ENCODE measurements around the gene C8B. TPM values are rescaled to one million over a fixed set of nuclear protein-coding genes. Genes with fewer than 3 reads are reported as not detected.

The C8B gene
- total and polyA plus RNA-seq, 2 experiments from 2014 or later = not detected

DNA sequence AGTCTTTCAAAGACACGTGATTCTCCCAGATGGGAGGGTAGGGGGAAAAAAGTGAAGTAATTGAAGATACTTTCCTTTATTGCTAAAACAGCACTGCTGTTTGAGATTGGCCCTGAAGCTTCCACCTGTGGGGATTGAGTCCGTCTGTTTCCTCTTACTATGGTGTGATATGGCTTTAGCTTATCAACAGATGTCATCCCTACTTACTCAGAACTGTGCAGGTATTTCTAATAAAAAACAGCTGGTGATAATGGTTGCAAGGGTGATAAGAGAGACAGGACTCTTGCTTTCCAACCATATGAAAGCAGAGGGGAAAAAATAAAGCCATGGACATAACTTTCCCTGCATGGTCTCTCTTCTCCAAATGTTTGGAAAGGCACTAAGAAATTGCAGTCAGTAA, 41.7 kb upstream of the C8B start:
- no peaks in the 10 kb centered on the region for H3F3A ChIP-seq (replicated peaks; ENCODE audit: low read depth)
- no peak for ATAC-seq
- no peaks in the 10 kb centered on the region for H3K36me3 ChIP-seq (ENCODE audit: insufficient read depth)
- H3K4me3 Mint-ChIP-seq = no peak overlapping the region
- H3K27me3 ChIP-seq (ENCODE audit: insufficient read depth) = no peaks in the 10 kb centered on the region
- no peak overlapping the region for H3K27ac ChIP-seq (ENCODE audit: low read depth)
- TF ChIP-seq ZNF331 (CRISPR knock-in tag; IDR thresholded peaks at IDR 0.05; ENCODE audit: low read depth) = no peak
- no peak for TF ChIP-seq STAT1 (IDR thresholded peaks at IDR 0.05; ENCODE audit: unreplicated experiment)
- TF ChIP-seq ZNF114 (CRISPR knock-in tag; IDR thresholded peaks at IDR 0.05) = no peak
- TF ChIP-seq, protein P1, sequence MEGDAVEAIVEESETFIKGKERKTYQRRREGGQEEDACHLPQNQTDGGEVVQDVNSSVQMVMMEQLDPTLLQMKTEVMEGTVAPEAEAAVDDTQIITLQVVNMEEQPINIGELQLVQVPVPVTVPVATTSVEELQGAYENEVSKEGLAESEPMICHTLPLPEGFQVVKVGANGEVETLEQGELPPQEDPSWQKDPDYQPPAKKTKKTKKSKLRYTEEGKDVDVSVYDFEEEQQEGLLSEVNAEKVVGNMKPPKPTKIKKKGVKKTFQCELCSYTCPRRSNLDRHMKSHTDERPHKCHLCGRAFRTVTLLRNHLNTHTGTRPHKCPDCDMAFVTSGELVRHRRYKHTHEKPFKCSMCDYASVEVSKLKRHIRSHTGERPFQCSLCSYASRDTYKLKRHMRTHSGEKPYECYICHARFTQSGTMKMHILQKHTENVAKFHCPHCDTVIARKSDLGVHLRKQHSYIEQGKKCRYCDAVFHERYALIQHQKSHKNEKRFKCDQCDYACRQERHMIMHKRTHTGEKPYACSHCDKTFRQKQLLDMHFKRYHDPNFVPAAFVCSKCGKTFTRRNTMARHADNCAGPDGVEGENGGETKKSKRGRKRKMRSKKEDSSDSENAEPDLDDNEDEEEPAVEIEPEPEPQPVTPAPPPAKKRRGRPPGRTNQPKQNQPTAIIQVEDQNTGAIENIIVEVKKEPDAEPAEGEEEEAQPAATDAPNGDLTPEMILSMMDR (conservative IDR thresholded peaks at IDR 0.05; ENCODE audit: low read depth in 2 of 2) = no peak
- TF ChIP-seq, protein P2, sequence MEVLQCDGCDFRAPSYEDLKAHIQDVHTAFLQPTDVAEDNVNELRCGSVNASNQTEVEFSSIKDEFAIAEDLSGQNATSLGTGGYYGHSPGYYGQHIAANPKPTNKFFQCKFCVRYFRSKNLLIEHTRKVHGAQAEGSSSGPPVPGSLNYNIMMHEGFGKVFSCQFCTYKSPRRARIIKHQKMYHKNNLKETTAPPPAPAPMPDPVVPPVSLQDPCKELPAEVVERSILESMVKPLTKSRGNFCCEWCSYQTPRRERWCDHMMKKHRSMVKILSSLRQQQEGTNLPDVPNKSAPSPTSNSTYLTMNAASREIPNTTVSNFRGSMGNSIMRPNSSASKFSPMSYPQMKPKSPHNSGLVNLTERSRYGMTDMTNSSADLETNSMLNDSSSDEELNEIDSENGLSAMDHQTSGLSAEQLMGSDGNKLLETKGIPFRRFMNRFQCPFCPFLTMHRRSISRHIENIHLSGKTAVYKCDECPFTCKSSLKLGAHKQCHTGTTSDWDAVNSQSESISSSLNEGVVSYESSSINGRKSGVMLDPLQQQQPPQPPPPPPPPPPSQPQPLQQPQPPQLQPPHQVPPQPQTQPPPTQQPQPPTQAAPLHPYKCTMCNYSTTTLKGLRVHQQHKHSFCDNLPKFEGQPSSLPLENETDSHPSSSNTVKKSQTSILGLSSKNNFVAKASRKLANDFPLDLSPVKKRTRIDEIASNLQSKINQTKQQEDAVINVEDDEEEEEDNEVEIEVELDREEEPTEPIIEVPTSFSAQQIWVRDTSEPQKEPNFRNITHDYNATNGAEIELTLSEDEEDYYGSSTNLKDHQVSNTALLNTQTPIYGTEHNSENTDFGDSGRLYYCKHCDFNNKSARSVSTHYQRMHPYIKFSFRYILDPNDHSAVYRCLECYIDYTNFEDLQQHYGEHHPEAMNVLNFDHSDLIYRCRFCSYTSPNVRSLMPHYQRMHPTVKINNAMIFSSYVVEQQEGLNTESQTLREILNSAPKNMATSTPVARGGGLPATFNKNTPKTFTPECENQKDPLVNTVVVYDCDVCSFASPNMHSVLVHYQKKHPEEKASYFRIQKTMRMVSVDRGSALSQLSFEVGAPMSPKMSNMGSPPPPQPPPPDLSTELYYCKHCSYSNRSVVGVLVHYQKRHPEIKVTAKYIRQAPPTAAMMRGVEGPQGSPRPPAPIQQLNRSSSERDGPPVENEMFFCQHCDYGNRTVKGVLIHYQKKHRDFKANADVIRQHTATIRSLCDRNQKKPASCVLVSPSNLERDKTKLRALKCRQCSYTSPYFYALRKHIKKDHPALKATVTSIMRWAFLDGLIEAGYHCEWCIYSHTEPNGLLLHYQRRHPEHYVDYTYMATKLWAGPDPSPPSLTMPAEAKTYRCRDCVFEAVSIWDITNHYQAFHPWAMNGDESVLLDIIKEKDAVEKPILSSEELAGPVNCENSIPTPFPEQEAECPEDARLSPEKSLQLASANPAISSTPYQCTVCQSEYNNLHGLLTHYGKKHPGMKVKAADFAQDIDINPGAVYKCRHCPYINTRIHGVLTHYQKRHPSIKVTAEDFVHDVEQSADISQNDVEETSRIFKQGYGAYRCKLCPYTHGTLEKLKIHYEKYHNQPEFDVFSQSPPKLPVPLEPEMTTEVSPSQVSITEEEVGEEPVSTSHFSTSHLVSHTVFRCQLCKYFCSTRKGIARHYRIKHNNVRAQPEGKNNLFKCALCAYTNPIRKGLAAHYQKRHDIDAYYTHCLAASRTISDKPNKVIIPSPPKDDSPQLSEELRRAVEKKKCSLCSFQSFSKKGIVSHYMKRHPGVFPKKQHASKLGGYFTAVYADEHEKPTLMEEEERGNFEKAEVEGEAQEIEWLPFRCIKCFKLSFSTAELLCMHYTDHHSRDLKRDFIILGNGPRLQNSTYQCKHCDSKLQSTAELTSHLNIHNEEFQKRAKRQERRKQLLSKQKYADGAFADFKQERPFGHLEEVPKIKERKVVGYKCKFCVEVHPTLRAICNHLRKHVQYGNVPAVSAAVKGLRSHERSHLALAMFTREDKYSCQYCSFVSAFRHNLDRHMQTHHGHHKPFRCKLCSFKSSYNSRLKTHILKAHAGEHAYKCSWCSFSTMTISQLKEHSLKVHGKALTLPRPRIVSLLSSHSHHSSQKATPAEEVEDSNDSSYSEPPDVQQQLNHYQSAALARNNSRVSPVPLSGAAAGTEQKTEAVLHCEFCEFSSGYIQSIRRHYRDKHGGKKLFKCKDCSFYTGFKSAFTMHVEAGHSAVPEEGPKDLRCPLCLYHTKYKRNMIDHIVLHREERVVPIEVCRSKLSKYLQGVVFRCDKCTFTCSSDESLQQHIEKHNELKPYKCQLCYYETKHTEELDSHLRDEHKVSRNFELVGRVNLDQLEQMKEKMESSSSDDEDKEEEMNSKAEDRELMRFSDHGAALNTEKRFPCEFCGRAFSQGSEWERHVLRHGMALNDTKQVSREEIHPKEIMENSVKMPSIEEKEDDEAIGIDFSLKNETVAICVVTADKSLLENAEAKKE (CRISPR knock-in tag; IDR thresholded peaks at IDR 0.05) = no peak
- no peak for TF ChIP-seq EZH2phosphoT487 (IDR thresholded peaks at IDR 0.05; ENCODE audit: unreplicated experiment)
- no peak for TF ChIP-seq EZH2 (IDR thresholded peaks at IDR 0.05; ENCODE audit: low read depth, unreplicated experiment)
- no peak for TF ChIP-seq NANOG (IDR thresholded peaks at IDR 0.05; ENCODE audit: borderline replicate concordance)
- TF ChIP-seq, protein P3, sequence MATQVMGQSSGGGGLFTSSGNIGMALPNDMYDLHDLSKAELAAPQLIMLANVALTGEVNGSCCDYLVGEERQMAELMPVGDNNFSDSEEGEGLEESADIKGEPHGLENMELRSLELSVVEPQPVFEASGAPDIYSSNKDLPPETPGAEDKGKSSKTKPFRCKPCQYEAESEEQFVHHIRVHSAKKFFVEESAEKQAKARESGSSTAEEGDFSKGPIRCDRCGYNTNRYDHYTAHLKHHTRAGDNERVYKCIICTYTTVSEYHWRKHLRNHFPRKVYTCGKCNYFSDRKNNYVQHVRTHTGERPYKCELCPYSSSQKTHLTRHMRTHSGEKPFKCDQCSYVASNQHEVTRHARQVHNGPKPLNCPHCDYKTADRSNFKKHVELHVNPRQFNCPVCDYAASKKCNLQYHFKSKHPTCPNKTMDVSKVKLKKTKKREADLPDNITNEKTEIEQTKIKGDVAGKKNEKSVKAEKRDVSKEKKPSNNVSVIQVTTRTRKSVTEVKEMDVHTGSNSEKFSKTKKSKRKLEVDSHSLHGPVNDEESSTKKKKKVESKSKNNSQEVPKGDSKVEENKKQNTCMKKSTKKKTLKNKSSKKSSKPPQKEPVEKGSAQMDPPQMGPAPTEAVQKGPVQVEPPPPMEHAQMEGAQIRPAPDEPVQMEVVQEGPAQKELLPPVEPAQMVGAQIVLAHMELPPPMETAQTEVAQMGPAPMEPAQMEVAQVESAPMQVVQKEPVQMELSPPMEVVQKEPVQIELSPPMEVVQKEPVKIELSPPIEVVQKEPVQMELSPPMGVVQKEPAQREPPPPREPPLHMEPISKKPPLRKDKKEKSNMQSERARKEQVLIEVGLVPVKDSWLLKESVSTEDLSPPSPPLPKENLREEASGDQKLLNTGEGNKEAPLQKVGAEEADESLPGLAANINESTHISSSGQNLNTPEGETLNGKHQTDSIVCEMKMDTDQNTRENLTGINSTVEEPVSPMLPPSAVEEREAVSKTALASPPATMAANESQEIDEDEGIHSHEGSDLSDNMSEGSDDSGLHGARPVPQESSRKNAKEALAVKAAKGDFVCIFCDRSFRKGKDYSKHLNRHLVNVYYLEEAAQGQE (IDR thresholded peaks at IDR 0.05; ENCODE audit: unreplicated experiment) = no peak
- TF ChIP-seq CREB1 (CRISPR knock-in tag; IDR thresholded peaks at IDR 0.05; ENCODE audit: low read depth) = no peak
- TF ChIP-seq, protein P4, sequence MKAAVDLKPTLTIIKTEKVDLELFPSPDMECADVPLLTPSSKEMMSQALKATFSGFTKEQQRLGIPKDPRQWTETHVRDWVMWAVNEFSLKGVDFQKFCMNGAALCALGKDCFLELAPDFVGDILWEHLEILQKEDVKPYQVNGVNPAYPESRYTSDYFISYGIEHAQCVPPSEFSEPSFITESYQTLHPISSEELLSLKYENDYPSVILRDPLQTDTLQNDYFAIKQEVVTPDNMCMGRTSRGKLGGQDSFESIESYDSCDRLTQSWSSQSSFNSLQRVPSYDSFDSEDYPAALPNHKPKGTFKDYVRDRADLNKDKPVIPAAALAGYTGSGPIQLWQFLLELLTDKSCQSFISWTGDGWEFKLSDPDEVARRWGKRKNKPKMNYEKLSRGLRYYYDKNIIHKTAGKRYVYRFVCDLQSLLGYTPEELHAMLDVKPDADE (IDR thresholded peaks at IDR 0.05) = no peak
- no peak for TF ChIP-seq POLR2AphosphoS5 (IDR thresholded peaks at IDR 0.05; ENCODE audit: low read depth)
- no peak for TF ChIP-seq JUNB (IDR thresholded peaks at IDR 0.05; ENCODE audit: unreplicated experiment)
- DNase-seq (ENCODE audit: low spot score) = no peak
- H3K79me2 ChIP-seq (replicated peaks; ENCODE audit: insufficient read depth) = no peaks in the 10 kb centered on the region
- no peaks in the 10 kb centered on the region for H3K9me3 Mint-ChIP-seq
- H3K27ac Mint-ChIP-seq = no peak overlapping the region
- no peaks in the 10 kb centered on the region for H3K4me1 Mint-ChIP-seq
- peaks cover 1% of the 10 kb centered on the region for H3K27me3 Mint-ChIP-seq (ENCODE audit: insufficient read depth, low read depth, poor library complexity)
- no peaks in the 10 kb centered on the region for H3K9me2 ChIP-seq (ENCODE audit: insufficient read depth)
- H3K4me2 ChIP-seq = no peak overlapping the region
- H3K36me3 Mint-ChIP-seq (ENCODE audit: low read depth) = no peaks in the 10 kb centered on the region
- H4K20me1 ChIP-seq (replicated peaks; ENCODE audit: insufficient read depth) = no peaks in the 10 kb centered on the region
- no peak overlapping the region for H2AFZ ChIP-seq
- H3K4me3 ChIP-seq = no peak overlapping the region
- H3K4me1 ChIP-seq (ENCODE audit: insufficient read depth) = no peaks in the 10 kb centered on the region

All from GM23338 (cell line).